Liver (tissue), 3 donors: ENCODE data around the gene KRTAP2-3.

ENCODE experiments used
- FOXA1 ChIP-seq: IDR thresholded peaks from 2 replicates; pipeline ENCODE4 v1.6.1; 2016; ENCODE audit warnings: antibody characterized with exemption
- JUND ChIP-seq, 2 donors: IDR thresholded peaks; 2 replicates each; pipeline ENCODE4 v1.6.1; 2016; ENCODE audit warnings: antibody characterized with exemption in 2 of 2
- TF ChIP-seq, protein P1 (sequence below): fragments of 150-350 bp; IDR thresholded peaks from 2 replicates; pipeline ENCODE4 v1.5.1; 2017; ENCODE audit warnings: improper control_type of control experiment, low read depth, low read length; ENCODE audit not compliant: missing input control
- donor health status: healthy.
- donor health status: healthy.

DNA sequence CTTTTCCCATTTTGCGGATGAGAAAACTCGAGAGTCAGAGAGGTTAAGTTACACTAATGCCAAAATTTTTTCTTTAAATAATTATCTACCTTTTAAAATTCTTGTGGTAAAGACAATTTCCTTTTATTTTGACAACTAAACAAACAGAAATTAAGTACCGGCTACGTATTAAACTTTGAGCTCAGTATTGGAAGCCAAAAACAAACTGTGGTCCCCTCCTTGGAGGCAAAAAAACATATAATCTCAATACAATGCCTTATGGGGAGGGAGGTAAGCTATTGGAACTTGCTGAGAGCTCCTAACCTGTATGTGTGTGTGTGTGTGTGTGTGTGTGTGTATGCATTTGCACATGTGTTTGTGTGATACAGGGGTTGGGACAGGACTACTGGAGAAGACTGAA lies 3.5 kb upstream of the KRTAP2-3 start:
- TF ChIP-seq FOXA1 (no peak), JUND (IDR thresholded peaks at IDR 0.05) (no peak)
- TF ChIP-seq, protein P1, sequence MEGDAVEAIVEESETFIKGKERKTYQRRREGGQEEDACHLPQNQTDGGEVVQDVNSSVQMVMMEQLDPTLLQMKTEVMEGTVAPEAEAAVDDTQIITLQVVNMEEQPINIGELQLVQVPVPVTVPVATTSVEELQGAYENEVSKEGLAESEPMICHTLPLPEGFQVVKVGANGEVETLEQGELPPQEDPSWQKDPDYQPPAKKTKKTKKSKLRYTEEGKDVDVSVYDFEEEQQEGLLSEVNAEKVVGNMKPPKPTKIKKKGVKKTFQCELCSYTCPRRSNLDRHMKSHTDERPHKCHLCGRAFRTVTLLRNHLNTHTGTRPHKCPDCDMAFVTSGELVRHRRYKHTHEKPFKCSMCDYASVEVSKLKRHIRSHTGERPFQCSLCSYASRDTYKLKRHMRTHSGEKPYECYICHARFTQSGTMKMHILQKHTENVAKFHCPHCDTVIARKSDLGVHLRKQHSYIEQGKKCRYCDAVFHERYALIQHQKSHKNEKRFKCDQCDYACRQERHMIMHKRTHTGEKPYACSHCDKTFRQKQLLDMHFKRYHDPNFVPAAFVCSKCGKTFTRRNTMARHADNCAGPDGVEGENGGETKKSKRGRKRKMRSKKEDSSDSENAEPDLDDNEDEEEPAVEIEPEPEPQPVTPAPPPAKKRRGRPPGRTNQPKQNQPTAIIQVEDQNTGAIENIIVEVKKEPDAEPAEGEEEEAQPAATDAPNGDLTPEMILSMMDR, result no peak
